Right lobe of liver (tissue), 6 donors: ENCODE data around the gene HSD11B2. TPM values are rescaled to one million over a fixed set of nuclear protein-coding genes. Genes with fewer than 3 reads are reported as not detected.

Experiments used
- ATAC-seq, 4 donors: fragments of 200-7000 bp; cut with Tn5 transposase; one replicate each; pipeline ENCODE4 v1.9.1; 2020; ENCODE audit warnings: mild to moderate bottlenecking in 4 of 4, moderate library complexity in 4 of 4
- DNase-seq, 3 donors: peaks; one replicate each; pipeline ENCODE4 v3.0.0-alpha.2; 2020
- H3K27ac ChIP-seq, 3 donors: fragments of 200-600 bp; one replicate each; pipeline ENCODE4 v1.8.0; 2022
- H3K27me3 ChIP-seq, 2 donors: fragments of 200-600 bp; one replicate each; pipeline ENCODE4 v1.8.0; 2022
- H3K36me3 ChIP-seq, 4 donors: fragments of 200-600 bp; sonication (generic) in 1 of 4; one replicate each; pipeline versions ENCODE4 v1.5.1 to v1.8.0; 2017 to 2022; ENCODE audit warnings: control low read depth in 1 of 4
- H3K4me1 ChIP-seq, 4 donors: fragments of 200-600 bp; sonication (generic) in 1 of 4; one replicate each; pipeline versions ENCODE4 v1.5.1 to v1.8.0; 2017 to 2022; ENCODE audit warnings: control low read depth in 1 of 4
- H3K4me3 ChIP-seq, 3 donors: fragments of 200-600 bp; one replicate each; pipeline ENCODE4 v1.8.0; 2022
- H3K9me3 ChIP-seq, 4 donors: fragments of 200-600 bp; sonication (generic) in 1 of 4; one replicate each; pipeline versions ENCODE4 v1.5.1 to v1.8.0; 2017 to 2022; ENCODE audit warnings: control low read depth in 1 of 4
- POLR2A ChIP-seq: fragments of 450-650 bp; IDR thresholded peaks from one replicate; pipeline ENCODE4 v1.6.1; 2017; ENCODE audit warnings: antibody characterized with exemption, mild to moderate bottlenecking
- WGBS: methylation state at CpG from one replicate; pipeline ENCODE4 v1.1.6; 2018; ENCODE audit warnings: low coverage, low lambda C conversion rate; ENCODE audit not compliant: insufficient coverage; ENCODE audit errors: missing lambda C conversion rate; 5-methylcytosine and 5-hydroxymethylcytosine counted together
- intact Hi-C, 2 donors: fragments of 100-400 bp; cut with DNase I; formaldehyde crosslinking; loops; one replicate each; pipeline versions ENCODE4 v1.11.2 to v1.14.1; 2022
- total RNA-seq, 6 experiments: library from RNA; depleted of rRNA in 2 of 6; stranded (reverse); fragments of >200 nt in 2 of 6; fragmentation: NEBNext Ultra II Directional in 3 of 6; extraction: Animal tissue kit (Norgen Biotek cat#: 25700) in 3 of 6; gene quantifications; one replicate each; pipeline versions ENCODE4 v1.1.0 to v1.2.4, GENCODE V29; 2016 to 2023
- TF ChIP-seq, protein P1 (sequence below), 4 donors: fragments of 200-600 bp in 3 of 4; fragments of 450-650 bp in 1 of 4; IDR thresholded peaks; one replicate each; pipeline versions ENCODE4 v1.5.1 to v1.8.0; 2016 to 2022; ENCODE audit warnings: antibody characterized with exemption in 4 of 4, mild to moderate bottlenecking in 2 of 4
- donor health status: DM: no; HTN: yes; CAD: no.
- donor health status: DM: no; HTN: no; CAD: no.
- donor health status: DM: no; HTN: no; CAD: no.
- donor health status: DM: no; HTN: yes; CAD: no.
- donor health status: DM: no; HTN: yes; CAD: no.

HSD11B2 gene
- total RNA-seq, 6 experiments from 2014 or later: 1.3 to 2.7 (median 2.1) TPM

DNA sequence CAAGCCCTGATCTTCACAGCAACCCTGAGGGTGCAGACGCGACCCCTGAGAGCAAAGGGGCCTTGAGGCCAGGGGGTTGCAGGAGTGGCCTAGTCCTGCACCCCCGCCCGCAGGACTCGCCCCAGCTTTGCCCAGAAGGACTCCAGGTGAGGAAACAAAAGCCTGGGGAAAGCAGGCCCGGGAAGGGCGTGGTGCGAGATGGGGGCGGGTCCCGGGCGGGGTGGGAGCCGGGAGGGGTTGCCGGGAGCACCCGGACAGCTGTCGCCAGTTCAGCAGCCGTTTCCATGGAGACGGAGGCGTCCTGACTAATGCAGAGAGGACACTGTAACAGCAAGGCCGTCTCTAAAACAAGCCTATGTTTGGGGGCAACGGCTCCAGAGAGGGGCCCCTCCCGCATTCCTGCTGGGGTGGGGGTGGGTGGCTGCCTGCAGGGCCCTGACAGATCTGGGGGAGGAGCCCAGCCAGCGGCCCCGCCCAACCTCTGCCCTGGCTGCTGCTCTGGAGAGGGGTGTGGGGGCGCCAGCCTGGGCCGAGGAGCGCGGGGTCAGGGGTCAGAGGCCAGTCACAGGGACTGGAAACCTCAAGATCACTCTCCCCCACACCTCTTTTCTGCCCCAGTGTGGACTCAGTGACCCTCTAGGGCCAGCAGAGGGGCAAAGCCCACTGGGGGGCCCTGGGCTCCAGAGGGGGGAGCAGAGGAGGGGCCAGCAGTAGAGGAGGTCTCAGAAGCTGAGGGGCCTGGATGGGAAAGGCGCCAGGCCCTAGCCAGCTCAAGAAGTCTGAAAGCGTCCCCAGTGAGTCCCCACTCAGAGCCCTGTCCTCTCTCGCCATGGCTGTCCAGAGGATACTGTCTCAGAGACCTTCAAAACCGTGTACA, 34.5 kb upstream of the HSD11B2 start:
- Histone ChIP-seq H3K9me3 (no peaks in the 10 kb centered on the region), H3K27me3 (no peaks in the 10 kb centered on the region), H3K36me3 (no peaks in the 10 kb centered on the region), H3K27ac (no peak overlapping the region), H3K4me1 (peaks cover 0 to 8% (median 0%) of the 10 kb centered on the region in 4 donors), H3K4me3 (no peak overlapping the region)
- intact Hi-C loops: loop anchor here in 1 of 2 donors (10.0 kb wide), 1 partner anchor 142 kb away; no protein-coding TSS in a partner anchor
- 5% methylated on average over 8 of the region's 31 CpGs for WGBS
- TF ChIP-seq, protein P1, sequence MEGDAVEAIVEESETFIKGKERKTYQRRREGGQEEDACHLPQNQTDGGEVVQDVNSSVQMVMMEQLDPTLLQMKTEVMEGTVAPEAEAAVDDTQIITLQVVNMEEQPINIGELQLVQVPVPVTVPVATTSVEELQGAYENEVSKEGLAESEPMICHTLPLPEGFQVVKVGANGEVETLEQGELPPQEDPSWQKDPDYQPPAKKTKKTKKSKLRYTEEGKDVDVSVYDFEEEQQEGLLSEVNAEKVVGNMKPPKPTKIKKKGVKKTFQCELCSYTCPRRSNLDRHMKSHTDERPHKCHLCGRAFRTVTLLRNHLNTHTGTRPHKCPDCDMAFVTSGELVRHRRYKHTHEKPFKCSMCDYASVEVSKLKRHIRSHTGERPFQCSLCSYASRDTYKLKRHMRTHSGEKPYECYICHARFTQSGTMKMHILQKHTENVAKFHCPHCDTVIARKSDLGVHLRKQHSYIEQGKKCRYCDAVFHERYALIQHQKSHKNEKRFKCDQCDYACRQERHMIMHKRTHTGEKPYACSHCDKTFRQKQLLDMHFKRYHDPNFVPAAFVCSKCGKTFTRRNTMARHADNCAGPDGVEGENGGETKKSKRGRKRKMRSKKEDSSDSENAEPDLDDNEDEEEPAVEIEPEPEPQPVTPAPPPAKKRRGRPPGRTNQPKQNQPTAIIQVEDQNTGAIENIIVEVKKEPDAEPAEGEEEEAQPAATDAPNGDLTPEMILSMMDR (IDR thresholded peaks at IDR 0.05): no peak
- no peak for TF ChIP-seq POLR2A
- DNase-seq (peak in 1 of 3 donors; percentile 61), ATAC-seq (peak in 2 of 4 donors; percentile 10 to 37)

DNA sequence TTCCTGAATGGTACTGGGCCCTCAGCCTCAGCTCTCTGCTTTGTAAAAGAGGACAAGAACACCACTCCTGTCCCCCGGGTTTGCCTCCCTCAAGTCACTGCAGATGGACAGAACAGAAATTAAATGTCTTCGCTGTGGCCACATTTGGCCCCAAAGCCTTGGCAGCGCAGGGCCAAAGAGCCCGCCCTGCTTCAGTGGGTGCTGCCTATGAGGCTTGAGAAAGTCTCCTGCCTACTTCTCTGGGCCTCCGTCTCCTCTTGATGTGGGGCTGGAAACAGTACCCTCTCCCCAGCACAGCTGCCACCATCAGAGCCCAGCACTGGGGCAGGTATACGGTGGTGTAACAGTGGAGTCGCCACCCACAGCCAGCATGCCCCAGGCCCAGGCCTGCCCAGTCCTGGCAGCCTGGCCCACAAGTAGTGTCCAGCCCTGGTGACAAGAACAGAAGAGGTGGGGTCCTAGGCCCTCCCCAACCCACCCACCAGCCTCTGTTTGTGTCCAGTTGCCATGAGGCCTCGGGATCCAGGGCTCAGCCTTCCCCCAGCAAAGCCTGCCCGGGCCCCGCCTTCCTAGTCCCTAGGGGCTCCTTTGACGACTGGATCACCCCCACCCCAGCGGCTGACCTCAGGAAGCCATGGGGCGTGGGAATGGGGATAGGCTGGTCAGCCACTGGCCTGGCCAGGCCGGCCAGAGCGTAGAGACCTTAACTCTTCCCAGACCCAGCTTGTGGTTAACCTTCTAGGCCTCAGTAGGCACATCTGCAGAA, 33.7 kb upstream of the HSD11B2 start:
- H3K27ac ChIP-seq: no peak overlapping the region
- ATAC-seq (no peak), DNase-seq (peak in 1 of 3 donors; percentile 53)
- peaks cover 0 to 8% (median 0%) of the 10 kb centered on the region in 4 donors for H3K4me1 ChIP-seq
- TF ChIP-seq, protein P1 (IDR thresholded peaks at IDR 0.05): no peak
- TF ChIP-seq POLR2A: no peak
- H3K9me3 ChIP-seq: no peaks in the 10 kb centered on the region
- no peaks in the 10 kb centered on the region for H3K27me3 ChIP-seq
- intact Hi-C loops: loop anchor here in 1 of 2 donors (10.0 kb wide), 1 partner anchor 142 kb away; no protein-coding TSS in a partner anchor
- H3K36me3 ChIP-seq: no peaks in the 10 kb centered on the region
- H3K4me3 ChIP-seq: no peak overlapping the region
- no CpG with 5 or more reads among the region's 15 CpGs for WGBS

DNA sequence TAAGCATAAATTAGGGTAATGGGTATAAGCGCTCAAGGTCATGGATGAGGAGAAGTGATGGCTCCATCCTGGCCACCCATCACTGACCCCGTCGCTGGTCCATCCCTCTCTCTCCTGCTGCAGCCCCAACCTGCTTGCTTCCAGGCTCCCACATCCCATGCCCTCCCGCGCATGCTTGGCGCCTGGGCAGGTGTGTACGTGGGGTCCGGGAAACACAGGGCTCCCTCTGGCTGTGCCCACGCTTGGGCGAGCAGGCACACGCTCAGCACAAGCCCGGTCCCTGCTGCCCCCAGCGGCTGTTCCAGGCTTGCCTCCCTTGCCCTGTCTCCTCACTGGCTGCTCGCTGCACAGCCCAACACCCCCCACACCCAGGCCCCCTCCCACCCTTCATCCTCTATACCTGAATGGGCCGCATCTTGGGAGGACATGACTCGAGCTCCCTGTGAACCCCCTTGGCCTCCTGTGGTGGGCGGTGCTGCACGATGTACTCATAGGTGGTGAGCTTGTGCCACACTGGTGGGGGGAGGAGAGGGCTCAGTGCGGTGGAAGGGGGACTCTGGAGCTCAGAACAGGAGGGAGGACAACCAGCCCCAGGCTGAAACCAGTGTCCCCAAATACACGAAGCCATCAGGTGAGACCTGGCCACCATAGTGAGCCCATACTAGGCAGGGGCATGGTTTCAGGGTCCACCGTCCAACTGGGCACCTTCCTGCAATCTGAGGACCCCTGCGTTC, 32.9 kb upstream of the HSD11B2 start:
- Histone ChIP-seq H3K36me3 (no peaks in the 10 kb centered on the region), H3K27ac (no peak overlapping the region), H3K27me3 (no peaks in the 10 kb centered on the region), H3K9me3 (no peaks in the 10 kb centered on the region), H3K4me3 (no peak overlapping the region), H3K4me1 (peaks cover 0 to 8% (median 0%) of the 10 kb centered on the region in 4 donors)
- DNase-seq: peak in 1 of 3 donors; percentile 49
- TF ChIP-seq, protein P1 (IDR thresholded peaks at IDR 0.05): no peak
- TF ChIP-seq POLR2A: no peak
- ATAC-seq: no peak
- intact Hi-C loops: loop anchor here in 1 of 2 donors (10.0 kb wide), 1 partner anchor 143 kb away; no protein-coding TSS in a partner anchor
- 82% methylated on average over 4 of the region's 22 CpGs for WGBS

DNA sequence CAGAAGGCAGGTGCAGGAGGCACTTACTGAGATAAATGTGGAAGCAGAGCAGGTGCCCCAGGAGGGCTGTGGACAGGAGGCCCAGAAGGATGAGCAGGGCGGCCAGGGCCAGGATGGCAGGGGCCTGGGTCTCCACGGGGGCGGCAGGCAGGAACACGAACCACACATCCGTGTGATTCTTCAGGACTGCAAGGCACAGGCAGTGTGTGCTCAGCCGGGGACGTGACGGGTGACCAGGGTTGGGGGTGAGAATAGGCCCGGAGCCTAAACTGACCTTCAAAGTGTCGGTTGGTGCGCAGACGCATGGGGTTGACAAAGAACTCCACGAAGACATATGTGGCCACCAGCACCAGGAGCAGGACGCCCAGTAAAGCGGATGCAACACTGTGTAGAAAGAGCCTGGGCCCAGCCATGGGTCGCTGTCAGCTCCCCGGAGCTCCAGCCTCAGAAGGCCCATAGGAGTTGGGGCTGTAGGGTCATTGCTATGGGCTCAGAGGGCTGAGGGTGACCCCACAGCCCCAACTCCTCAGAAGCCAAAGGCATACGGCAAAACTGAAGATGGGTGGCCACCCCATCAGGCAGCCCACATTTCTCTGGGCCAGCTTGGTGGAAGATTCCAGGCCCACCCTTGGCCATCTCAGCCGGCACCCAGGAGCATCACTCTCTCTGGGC, 32.2 kb upstream of the HSD11B2 start:
- intact Hi-C loops: loop anchor here in 1 of 2 donors (10.0 kb wide), 1 partner anchor 144 kb away; no protein-coding TSS in a partner anchor
- no peak for ATAC-seq
- H3K36me3 ChIP-seq: no peaks in the 10 kb centered on the region
- no peak overlapping the region for H3K27ac ChIP-seq
- 84% methylated on average over 9 of the region's 19 CpGs for WGBS
- no peak for TF ChIP-seq POLR2A
- TF ChIP-seq, protein P1 (IDR thresholded peaks at IDR 0.05): no peak
- no peaks in the 10 kb centered on the region for H3K9me3 ChIP-seq
- DNase-seq: peak in 1 of 3 donors; percentile 46
- H3K4me3 ChIP-seq: no peak overlapping the region
- H3K27me3 ChIP-seq: no peaks in the 10 kb centered on the region
- H3K4me1 ChIP-seq: peaks cover 0 to 3% (median 0%) of the 10 kb centered on the region in 4 donors
